ENCODE results near the gene RBBP8. TPM values are rescaled to one million over a fixed set of nuclear protein-coding genes. Genes with fewer than 3 reads are reported as not detected.

The RBBP8 gene
- total RNA-seq, 1 donor from 2014 or later, result 1.9 TPM

DNA sequence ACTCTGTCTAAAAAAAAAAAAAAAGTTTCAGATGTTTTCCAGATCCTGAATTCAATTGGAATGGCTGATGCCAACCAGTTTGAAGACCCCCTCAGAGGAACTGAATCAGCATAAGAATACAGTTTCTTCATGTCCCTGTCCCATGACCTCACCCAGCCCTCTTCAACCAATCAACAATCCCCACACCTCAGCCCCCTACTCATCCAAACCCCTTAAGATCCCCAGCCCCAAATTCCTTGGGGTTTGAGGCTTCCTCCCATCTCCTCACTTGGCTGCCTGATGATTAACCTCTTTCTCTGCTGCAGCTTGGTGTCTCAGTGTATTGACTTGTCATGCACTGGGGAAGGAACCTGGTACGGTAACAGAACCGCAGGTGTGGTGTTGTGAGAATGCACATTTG is 104.5 kb downstream of the RBBP8 start:
- TF ChIP-seq CTCF (IDR thresholded peaks at IDR 0.05), result no peak
- H3K4me1 ChIP-seq, result no peaks in the 10 kb centered on the region
- intact Hi-C loops (cut with DNase I), result loop anchor here (10.0 kb wide), 1 partner anchor 217 kb away; no protein-coding TSS in a partner anchor

DNA sequence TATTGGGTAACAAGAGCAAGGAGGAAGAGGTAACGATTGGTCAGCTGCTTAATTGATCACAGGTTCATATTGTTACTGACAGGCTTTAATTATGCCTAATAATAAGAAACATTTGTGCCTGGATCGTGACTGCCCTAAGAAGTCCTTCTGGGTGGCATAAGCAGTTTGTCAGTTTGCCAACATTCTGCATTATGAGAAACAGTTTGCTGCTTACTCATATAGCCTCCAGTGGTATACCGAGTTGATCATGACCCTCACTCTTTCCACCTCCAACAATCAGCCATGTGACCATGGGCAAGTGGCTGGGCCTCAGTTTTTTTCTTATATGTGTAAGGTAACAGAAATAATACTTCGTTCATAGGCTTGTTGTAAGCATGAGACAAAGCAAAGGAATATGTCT is 105.6 kb downstream of the RBBP8 start:
- no peaks in the 10 kb centered on the region for H3K36me3 ChIP-seq
- no peak overlapping the region for H3K4me3 ChIP-seq
- TF ChIP-seq CTCF (IDR thresholded peaks at IDR 0.05), result no peak
- no peaks in the 10 kb centered on the region for H3K9me3 ChIP-seq
- H3K27ac ChIP-seq, result no peak overlapping the region
- no peak for DNase-seq (ENCODE audit: low spot score in 2 of 2)
- H3K27me3 ChIP-seq, result no peaks in the 10 kb centered on the region
- H3K4me1 ChIP-seq, result no peaks in the 10 kb centered on the region
- intact Hi-C loops (cut with DNase I), result loop anchor here (10.0 kb wide), 1 partner anchor 216 kb away; no protein-coding TSS in a partner anchor

More for the DNA sequence above, 104.5 kb downstream of the RBBP8 start:
- no peaks in the 10 kb centered on the region for H3K27me3 ChIP-seq
- no peak overlapping the region for H3K4me3 ChIP-seq
- no peak for DNase-seq (ENCODE audit: low spot score in 2 of 2)
- H3K36me3 ChIP-seq, result no peaks in the 10 kb centered on the region
- H3K27ac ChIP-seq, result no peak overlapping the region
- no peaks in the 10 kb centered on the region for H3K9me3 ChIP-seq

DNA sequence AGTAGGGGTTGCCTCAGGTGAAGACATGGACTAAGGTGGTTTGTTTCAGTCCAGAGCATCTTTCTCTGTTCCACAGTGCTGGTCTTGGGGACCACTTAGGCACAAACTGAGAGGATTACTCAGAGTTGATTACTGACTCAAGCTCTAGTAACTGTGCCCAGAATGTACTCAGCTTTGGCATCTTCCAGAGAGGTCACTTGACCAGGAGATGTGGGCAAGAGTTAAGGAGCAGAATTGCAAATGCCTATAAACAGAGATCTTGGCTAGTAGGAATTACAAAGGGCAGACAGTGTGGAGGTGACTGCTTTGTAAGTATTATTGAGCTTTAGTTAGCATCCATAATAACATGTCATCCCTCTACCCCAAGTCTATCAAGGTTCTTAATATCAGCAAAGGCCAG is 109.0 kb downstream of the RBBP8 start:
- Histone ChIP-seq H3K27me3 (no peaks in the 10 kb centered on the region), H3K27ac (no peak overlapping the region), H3K9me3 (no peaks in the 10 kb centered on the region), H3K36me3 (no peaks in the 10 kb centered on the region), H3K4me3 (no peak overlapping the region), H3K4me1 (no peaks in the 10 kb centered on the region)
- TF ChIP-seq CTCF (IDR thresholded peaks at IDR 0.05), result no peak
- intact Hi-C loops (cut with DNase I), result no loop called here
- DNase-seq (ENCODE audit: low spot score in 2 of 2), result no peak

GRCh38 chr18:23043803-23044376 is 110.8 kb downstream of the RBBP8 start:
- intact Hi-C loops (cut with DNase I), result no loop called here
- no peaks in the 10 kb centered on the region for H3K27me3 ChIP-seq

DNA sequence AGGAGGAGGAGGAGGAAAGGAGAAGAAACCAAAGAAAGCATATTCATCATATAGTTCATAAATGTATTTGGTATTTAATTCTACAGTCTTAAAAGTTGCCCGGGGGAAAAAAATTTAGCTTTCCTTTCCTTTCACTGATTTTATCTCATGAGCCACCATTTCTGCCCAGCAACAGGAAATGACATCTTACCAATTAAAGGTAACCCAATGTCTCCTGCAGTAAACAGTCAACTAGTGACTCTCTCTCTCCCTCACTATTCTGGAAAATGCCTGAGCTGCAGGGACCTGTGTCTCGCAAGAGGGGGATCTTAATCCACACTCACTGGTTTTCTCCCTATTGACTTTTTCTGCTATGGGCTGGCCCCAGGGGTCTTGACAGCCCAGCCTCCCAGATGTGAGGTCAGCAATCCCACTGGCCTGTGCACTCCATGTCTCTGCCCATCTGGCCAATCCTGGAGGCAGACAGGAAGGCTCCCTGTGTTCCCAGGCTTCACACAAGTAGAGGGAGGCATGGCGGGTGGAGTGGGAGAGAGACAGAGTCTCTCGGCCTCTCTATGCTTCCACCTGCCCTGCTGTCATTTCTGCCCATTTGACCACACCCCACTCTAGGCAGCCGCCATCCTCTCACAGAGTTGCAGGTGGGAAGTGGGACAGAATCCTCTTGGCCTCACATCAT is 116.7 kb downstream of the RBBP8 start:
- intact Hi-C loops (cut with DNase I), result no loop called here
- Histone ChIP-seq H3K4me3 (no peak overlapping the region), H3K27me3 (no peaks in the 10 kb centered on the region), H3K27ac (no peak overlapping the region), H3K4me1 (peaks cover 0 to 3% of the 10 kb centered on the region in 2 donors), H3K36me3 (no peaks in the 10 kb centered on the region), H3K9me3 (no peaks in the 10 kb centered on the region)
- no peak for TF ChIP-seq CTCF (IDR thresholded peaks at IDR 0.05)
- DNase-seq (ENCODE audit: low spot score in 2 of 2), result peak in 1 of 2 donors; percentile 37

More at GRCh38 chr18:23043803-23044376, 110.8 kb downstream of the RBBP8 start:
- H3K36me3 ChIP-seq, result no peaks in the 10 kb centered on the region
- no peak overlapping the region for H3K27ac ChIP-seq
- H3K9me3 ChIP-seq, result no peaks in the 10 kb centered on the region
- H3K4me3 ChIP-seq, result no peak overlapping the region
- DNase-seq (ENCODE audit: low spot score in 2 of 2), result no peak
- TF ChIP-seq CTCF (IDR thresholded peaks at IDR 0.05), result no peak
- H3K4me1 ChIP-seq, result no peaks in the 10 kb centered on the region
